CD4-positive, alpha-beta T cell treated with Interleukin-4 for 4 hours (primary cell): ENCODE results near the gene HSBP1L1.

ENCODE experiments used
- DNase-seq: peaks from one replicate; pipeline ENCODE4 v3.0.0-alpha.2; 2020

The HSBP1L1 gene

GRCh38 chr18:79964330-79965118 lies at the start of gene HSBP1L1:
TSS of gene HSBP1L1 (plus strand) at chr18:79964643. CDS start at chr18:79964736, 93 bp downstream.
- peak; percentile 55 for DNase-seq

- no peak for DNase-seq
Measured at GRCh38 chr18:79915161-79916127, 49.0 kb upstream of the HSBP1L1 start.

- DNase-seq: no peak
Measured at GRCh38 chr18:79916128-79916494, 48.3 kb upstream of the HSBP1L1 start.

GRCh38 chr18:79916546-79917168 lies 47.8 kb upstream of the HSBP1L1 start:
- DNase-seq: no peak

- no peak for DNase-seq
Measured at GRCh38 chr18:79917169-79917852, 47.1 kb upstream of the HSBP1L1 start.

GRCh38 chr18:79917853-79918614 lies 46.4 kb upstream of the HSBP1L1 start:
- no peak for DNase-seq

GRCh38 chr18:79918615-79919011 lies 45.8 kb upstream of the HSBP1L1 start:
- no peak for DNase-seq

- DNase-seq: no peak
Measured at GRCh38 chr18:79919089-79919488, 45.4 kb upstream of the HSBP1L1 start.

- DNase-seq: no peak
Measured at GRCh38 chr18:79921984-79922965, 42.2 kb upstream of the HSBP1L1 start.

GRCh38 chr18:79922971-79923411 lies 41.5 kb upstream of the HSBP1L1 start:
- DNase-seq: no peak

GRCh38 chr18:79923896-79924585 lies 40.4 kb upstream of the HSBP1L1 start:
- no peak for DNase-seq

- no peak for DNase-seq
Measured at GRCh38 chr18:79924814-79925731, 39.4 kb upstream of the HSBP1L1 start.

GRCh38 chr18:79926306-79926705 lies 38.1 kb upstream of the HSBP1L1 start:
- no peak for DNase-seq

- no peak for DNase-seq
Measured at GRCh38 chr18:79926715-79927606, 37.5 kb upstream of the HSBP1L1 start.

GRCh38 chr18:79927607-79928562 lies 36.6 kb upstream of the HSBP1L1 start:
- DNase-seq: no peak

GRCh38 chr18:79928563-79928960 lies 35.9 kb upstream of the HSBP1L1 start:
- no peak for DNase-seq
